Spleen (tissue), 7 donors: ENCODE data around the gene SMIM35.

ENCODE experiments used
- CTCF ChIP-seq, 11 experiments: fragments of 200-600 bp in 7 of 11; fragments of 450-650 bp in 4 of 11; sonication (generic) in 4 of 11; IDR thresholded peaks in 8 of 11; conservative IDR thresholded peaks in 3 of 11; 1 replicate in 7 of 11; 2 replicates in 4 of 11; pipeline versions ENCODE4 v1.4.0 to v1.8.0; 2016 to 2021; ENCODE audit warnings: antibody characterized with exemption in 11 of 11, inconsistent platforms in 4 of 11, mild to moderate bottlenecking in 1 of 11
- POLR2A ChIP-seq, 3 donors: fragments of 450-650 bp; IDR thresholded peaks; one replicate each; pipeline ENCODE4 v1.5.1; 2017; ENCODE audit warnings: antibody characterized with exemption in 3 of 3, mild to moderate bottlenecking in 1 of 3
- POLR2AphosphoS5 ChIP-seq, 3 donors: sonication (generic); formaldehyde crosslinking; IDR thresholded peaks; one replicate each; pipeline ENCODE4 v1.5.1; 2017; ENCODE audit warnings: antibody characterized with exemption in 3 of 3
- donor health status: DM: no; HTN: no; CAD: no; lungs with moderate emphysema.
- donor health status: DM: no; HTN: no; CAD: no.
- donor health status: DM: no; HTN: no; CAD: no.

GRCh38 chr11:118027694-118028093 is 59.1 kb downstream of the SMIM35 start:
- TF ChIP-seq POLR2A (IDR thresholded peaks at IDR 0.05): no peak
- TF ChIP-seq CTCF (IDR thresholded peaks at IDR 0.05 in 8 of 11, conservative IDR thresholded peaks at IDR 0.05 in 3 of 11): no peak
- no peak for TF ChIP-seq POLR2AphosphoS5 (IDR thresholded peaks at IDR 0.05)
